Esophagus muscularis mucosa (tissue), 4 donors: ENCODE results near the gene ADCY5.

Experiments used
- CTCF ChIP-seq, 3 experiments: fragments of 200-600 bp in 2 of 3; fragments of 450-650 bp in 1 of 3; sonication (generic) in 2 of 3; IDR thresholded peaks; one replicate each; pipeline ENCODE4 v1.5.1; 2017 to 2019; ENCODE audit warnings: antibody characterized with exemption in 3 of 3, mild to moderate bottlenecking in 2 of 3, moderate library complexity in 1 of 3
- EP300 ChIP-seq: sonication (generic); formaldehyde crosslinking; IDR thresholded peaks from one replicate; pipeline ENCODE4 v1.6.1; 2017; ENCODE audit warnings: antibody characterized with exemption
- POLR2A ChIP-seq: fragments of 450-650 bp; IDR thresholded peaks from one replicate; pipeline ENCODE4 v1.6.1; 2017; ENCODE audit warnings: antibody characterized with exemption, moderate library complexity, mild to moderate bottlenecking, low read depth
- POLR2AphosphoS5 ChIP-seq, 2 donors: sonication (generic); formaldehyde crosslinking; IDR thresholded peaks; one replicate each; pipeline ENCODE4 v1.6.1; 2017; ENCODE audit warnings: antibody characterized with exemption in 2 of 2

GRCh38 chr3:123451186-123451585, 2.3 kb upstream of the ADCY5 start:
- TF ChIP-seq CTCF (IDR thresholded peaks at IDR 0.05) = no peak
- no peak for TF ChIP-seq POLR2A
- TF ChIP-seq POLR2AphosphoS5 (IDR thresholded peaks at IDR 0.05) = no peak
- no peak for TF ChIP-seq EP300
